Kidney capillary endothelial cell (primary cell): Measurements from ENCODE around the gene SLC26A4.
A peak's percentile ranks its signal among the peaks of the same experiment; 100 is the strongest.

ENCODE experiments used
- DNase-seq: peaks from one replicate; pipeline ENCODE4 v3.0.0-alpha.2; 2018; ENCODE audit warnings: low spot score

Gene SLC26A4

GRCh38 chr7:107697321-107698049 lies 36.9 kb downstream of the SLC26A4 start:
- DNase-seq, result no peak

GRCh38 chr7:107700570-107700969 lies 39.9 kb downstream of the SLC26A4 start:
- DNase-seq, result no peak

GRCh38 chr7:107701191-107701590 lies 40.6 kb downstream of the SLC26A4 start:
- DNase-seq, result no peak

GRCh38 chr7:107703219-107703618 lies 42.6 kb downstream of the SLC26A4 start:
- DNase-seq, result no peak

GRCh38 chr7:107703872-107704271 lies 43.2 kb downstream of the SLC26A4 start:
- no peak for DNase-seq

- DNase-seq, result no peak
These were observed 48.3 kb downstream of the SLC26A4 start for GRCh38 chr7:107708956-107709355.

GRCh38 chr7:107711301-107711700 lies 50.7 kb downstream of the SLC26A4 start:
- no peak for DNase-seq

GRCh38 chr7:107712025-107712424 lies 51.4 kb downstream of the SLC26A4 start:
- no peak for DNase-seq

GRCh38 chr7:107712896-107713295 lies 52.3 kb downstream of the SLC26A4 start:
- no peak for DNase-seq

GRCh38 chr7:107715531-107715930 lies 54.9 kb downstream of the SLC26A4 start:
- no peak for DNase-seq

- no peak for DNase-seq
These were observed 58.0 kb downstream of the SLC26A4 start for GRCh38 chr7:107718456-107719193.

GRCh38 chr7:107721286-107721685 lies 60.7 kb downstream of the SLC26A4 start:
- DNase-seq, result no peak

- DNase-seq, result no peak
These were observed 62.6 kb downstream of the SLC26A4 start for GRCh38 chr7:107723255-107723654.

- DNase-seq, result no peak
These were observed 64.6 kb downstream of the SLC26A4 start for GRCh38 chr7:107725138-107725740.

GRCh38 chr7:107726356-107727130 lies 65.9 kb downstream of the SLC26A4 start:
- DNase-seq, result no peak

GRCh38 chr7:107728276-107728675 lies 67.6 kb downstream of the SLC26A4 start:
- DNase-seq, result no peak

GRCh38 chr7:107742678-107743566 lies 82.3 kb downstream of the SLC26A4 start:
- no peak for DNase-seq

GRCh38 chr7:107743567-107744344 lies 83.1 kb downstream of the SLC26A4 start, which contains the start of gene CBLL1:
TSS of gene CBLL1 (plus strand) at chr7:107744142. CDS start at chr7:107744164, 22 bp downstream.
- DNase-seq, result peak; percentile 91

- peak; percentile 48 for DNase-seq
These were observed 83.7 kb downstream of the SLC26A4 start for GRCh38 chr7:107744345-107744750.

GRCh38 chr7:107746006-107746405 lies 85.4 kb downstream of the SLC26A4 start:
- peak; percentile 60 for DNase-seq
